A673 (cell line): ENCODE data around the gene PDCD11. TPM values are rescaled to one million over a fixed set of nuclear protein-coding genes. Genes with fewer than 3 reads are reported as not detected.

Experiments
- BruUV-seq: library from RNA; stranded (reverse); fragments of 400-500 nt; replicated peaks from 2 replicates; lab custom pipeline; 2021; lab: Mats Ljungman, UMichigan
- CTCF ChIA-PET: fragments of 300-600 bp; sonication (Branson Sonifier 250); formaldehyde crosslinking; loops from one replicate; lab custom pipeline; 2022; ENCODE audit warnings: antibody characterized with exemption; lab: Charles Lee
- POLR2A ChIA-PET: fragments of 300-600 bp; sonication (Branson Sonifier 250); formaldehyde crosslinking; loops from one replicate; lab custom pipeline; 2022; ENCODE audit warnings: antibody characterized with exemption; ENCODE audit not compliant: low non-redundant PET; lab: Charles Lee
- DNase-seq: peaks from one replicate; pipeline ENCODE4 v3.0.0-alpha.2; 2015; ENCODE audit warnings: low spot score
- H3K27ac ChIP-seq: fragments of 200-600 bp; sonication (generic); 2 replicates; pipeline ENCODE4 v1.5.1; 2016; ENCODE audit warnings: mixed run types, low read depth, mild to moderate bottlenecking, mixed read lengths, antibody characterized with exemption, low read length; ENCODE audit not compliant: poor library complexity, severe bottlenecking
- H3K27me3 ChIP-seq: fragments of 200-600 bp; sonication (generic); replicated peaks from 2 replicates; pipeline ENCODE4 v1.6.1; 2017; ENCODE audit warnings: mixed run types, low read depth, mild to moderate bottlenecking, mixed read lengths, antibody characterized with exemption, low read length; ENCODE audit not compliant: insufficient read depth, poor library complexity
- H3K36me3 ChIP-seq: fragments of 200-600 bp; sonication (generic); 2 replicates; pipeline ENCODE4 v1.6.1; 2016; ENCODE audit warnings: mixed run types, mild to moderate bottlenecking, mixed read lengths, antibody characterized with exemption, low read length; ENCODE audit not compliant: insufficient read depth, poor library complexity, severe bottlenecking
- H3K4me1 ChIP-seq: fragments of 200-600 bp; sonication (generic); 2 replicates; pipeline ENCODE4 v1.6.1; 2017; ENCODE audit warnings: mixed run types, mild to moderate bottlenecking, mixed read lengths, antibody characterized with exemption, low read length; ENCODE audit not compliant: insufficient read depth, poor library complexity, severe bottlenecking
- H3K4me3 ChIP-seq: fragments of 200-600 bp; sonication (generic); 2 replicates; pipeline ENCODE4 v1.5.1; 2016; ENCODE audit warnings: low read depth, mixed run types, mild to moderate bottlenecking, mixed read lengths, low read length; ENCODE audit not compliant: poor library complexity, severe bottlenecking
- H3K9me3 ChIP-seq: fragments of 200-600 bp; sonication (generic); 2 replicates; pipeline ENCODE4 v1.6.1; 2016; ENCODE audit warnings: mixed run types, low read depth, mild to moderate bottlenecking, mixed read lengths, antibody characterized with exemption, low read length; ENCODE audit not compliant: poor library complexity, severe bottlenecking
- CTCF ChIP-seq: fragments of 300-800, 200-600 bp; sonication (generic); conservative IDR thresholded peaks from 2 replicates; pipeline ENCODE4 v1.5.1; 2017; ENCODE audit warnings: low read depth, mild to moderate bottlenecking, antibody characterized with exemption, low read length, moderate library complexity, mixed read lengths
- EZH2 ChIP-seq: fragments of 200-600 bp; sonication (generic); IDR thresholded peaks from 2 replicates; pipeline ENCODE4 v1.6.1; 2017; ENCODE audit warnings: borderline replicate concordance, low read depth, mild to moderate bottlenecking, mixed read lengths, antibody characterized with exemption, low read length; ENCODE audit not compliant: poor library complexity, severe bottlenecking
- intact Hi-C: fragments of 100-400 bp; cut with micrococcal nuclease; formaldehyde crosslinking; loops from one replicate; pipeline ENCODE4 v1.10.0; 2022; ENCODE audit not compliant: unreplicated experiment
- total RNA-seq: library from RNA; stranded (reverse); gene quantifications from 2 replicates; pipeline ENCODE4 v1.2.3, GENCODE V29; 2021

The PDCD11 gene
- total RNA-seq, 1 experiment from 2014 or later = 78.1 TPM

GRCh38 chr10:103466734-103467133 lies 70.3 kb downstream of the PDCD11 start:
- intact Hi-C loops = no loop called here
- POLR2A ChIA-PET = no interaction called here

GRCh38 chr10:103467406-103467805 lies 71.0 kb downstream of the PDCD11 start:
- Histone ChIP-seq H3K36me3 (no peaks in the 10 kb centered on the region), H3K9me3 (no peaks in the 10 kb centered on the region), H3K4me1 (no peaks in the 10 kb centered on the region), H3K4me3 (no peak overlapping the region), H3K27ac (no peak overlapping the region), H3K27me3 (no peaks in the 10 kb centered on the region)
- ChIA-PET CTCF (no interaction called here), POLR2A (no interaction called here)
- TF ChIP-seq EZH2 (no peak), CTCF (no peak)
- DNase-seq = no peak
- no TSS peak for BruUV-seq
- intact Hi-C loops = no loop called here

More at GRCh38 chr10:103466734-103467133, 70.3 kb downstream of the PDCD11 start:
- Histone ChIP-seq H3K9me3 (no peaks in the 10 kb centered on the region), H3K4me3 (no peak overlapping the region), H3K4me1 (no peaks in the 10 kb centered on the region), H3K36me3 (no peaks in the 10 kb centered on the region), H3K27ac (no peak overlapping the region), H3K27me3 (no peaks in the 10 kb centered on the region)
- BruUV-seq = no TSS peak
- CTCF ChIA-PET = no interaction called here
- no peak for TF ChIP-seq EZH2
- no peak for TF ChIP-seq CTCF
- no peak for DNase-seq

- no peak for DNase-seq
- TF ChIP-seq CTCF (no peak), EZH2 (no peak)
- no peaks in the 10 kb centered on the region for H3K27me3 ChIP-seq
- no peaks in the 10 kb centered on the region for H3K4me1 ChIP-seq
- H3K9me3 ChIP-seq = no peaks in the 10 kb centered on the region
- H3K4me3 ChIP-seq = no peak overlapping the region
- BruUV-seq = no TSS peak
- POLR2A ChIA-PET = no interaction called here
- no peaks in the 10 kb centered on the region for H3K36me3 ChIP-seq
- H3K27ac ChIP-seq = no peak overlapping the region
- intact Hi-C loops = no loop called here
- CTCF ChIA-PET = no interaction called here
These were observed 72.8 kb downstream of the PDCD11 start for GRCh38 chr10:103469201-103469600.
